Activated CD8-positive, alpha-beta T cell treated with anti-CD3 and anti-CD28 coated beads for 36 hours (primary cell): Measurements from ENCODE around the gene KHDRBS1. TPM values are rescaled to one million over a fixed set of nuclear protein-coding genes. Genes with fewer than 3 reads are reported as not detected.
"Not testable (repeated sequence)": the region's sequence is repeated elsewhere in the genome, so short reads cannot be mapped to it uniquely, and the experiment has no call there.

Experiments used
- ATAC-seq: fragments of 200-7000 bp; cut with Tn5 transposase; one replicate; pipeline ENCODE4 v1.10.0; 2021; ENCODE audit warnings: mild to moderate bottlenecking, moderate library complexity
- CTCF ChIA-PET: fragments of 350-600 bp; sonication (Branson Sonifier 250); formaldehyde crosslinking; loops from one replicate; lab custom pipeline; 2021; ENCODE audit warnings: antibody characterized with exemption; lab: Charles Lee
- POLR2A ChIA-PET: fragments of 350-600 bp; sonication (Branson Sonifier 250); formaldehyde crosslinking; loops from one replicate; lab custom pipeline; 2021; ENCODE audit warnings: antibody characterized with exemption; lab: Charles Lee
- DNase-seq: peaks from one replicate; pipeline ENCODE4 v3.0.0-alpha.2; 2020
- H3K27ac Mint-ChIP-seq: one replicate; pipeline ENCODE4 v1.8.0; 2021; ENCODE audit warnings: mild to moderate bottlenecking, mixed read lengths
- H3K27me3 Mint-ChIP-seq: one replicate; pipeline ENCODE4 v1.8.0; 2021; ENCODE audit warnings: mixed read lengths
- H3K36me3 Mint-ChIP-seq: one replicate; pipeline ENCODE4 v1.8.0; 2021; ENCODE audit warnings: low read depth, mixed read lengths
- H3K4me1 Mint-ChIP-seq: one replicate; pipeline ENCODE4 v1.8.0; 2021; ENCODE audit warnings: low read depth, mixed read lengths
- H3K4me3 Mint-ChIP-seq: one replicate; pipeline ENCODE4 v1.8.0; 2021; ENCODE audit warnings: mild to moderate bottlenecking, moderate library complexity, mixed read lengths
- H3K9me3 Mint-ChIP-seq: one replicate; pipeline ENCODE4 v1.8.0; 2021; ENCODE audit warnings: mixed read lengths
- intact Hi-C: fragments of 100-400 bp; cut with micrococcal nuclease; formaldehyde crosslinking; loops from one replicate; pipeline ENCODE4 v1.10.0; 2022
- total RNA-seq, 2 experiments: library from RNA; stranded (reverse); gene quantifications; one replicate each; pipeline ENCODE4 v1.2.3, GENCODE V29; 2021
- TF ChIP-seq, protein P1 (sequence below): fragments of 200-600 bp; IDR thresholded peaks from one replicate; pipeline ENCODE4 v1.8.0; 2022; ENCODE audit warnings: antibody characterized with exemption, mild to moderate bottlenecking

The KHDRBS1 gene
- total RNA-seq, 2 experiments from 2014 or later: 201 to 203 TPM

DNA sequence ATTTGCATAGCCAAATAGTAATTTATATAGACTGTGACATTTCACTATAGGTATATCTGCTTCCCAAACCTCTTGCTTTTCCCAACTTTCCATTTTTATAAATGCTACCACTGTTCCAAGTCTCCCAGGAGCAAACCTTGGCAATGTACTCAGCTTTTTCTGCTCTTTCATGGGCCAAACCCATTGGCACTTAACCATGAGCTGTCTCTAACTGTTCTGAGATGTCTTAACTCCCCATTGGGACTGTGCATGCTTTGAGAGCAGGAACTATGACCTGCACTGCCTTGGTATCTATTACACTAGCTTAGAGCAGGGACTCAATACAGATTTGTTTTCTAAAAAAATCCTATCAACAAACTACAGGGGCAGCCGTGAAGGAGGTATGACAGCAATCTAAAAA is 22.5 kb upstream of the KHDRBS1 start:
- TF ChIP-seq, protein P1, sequence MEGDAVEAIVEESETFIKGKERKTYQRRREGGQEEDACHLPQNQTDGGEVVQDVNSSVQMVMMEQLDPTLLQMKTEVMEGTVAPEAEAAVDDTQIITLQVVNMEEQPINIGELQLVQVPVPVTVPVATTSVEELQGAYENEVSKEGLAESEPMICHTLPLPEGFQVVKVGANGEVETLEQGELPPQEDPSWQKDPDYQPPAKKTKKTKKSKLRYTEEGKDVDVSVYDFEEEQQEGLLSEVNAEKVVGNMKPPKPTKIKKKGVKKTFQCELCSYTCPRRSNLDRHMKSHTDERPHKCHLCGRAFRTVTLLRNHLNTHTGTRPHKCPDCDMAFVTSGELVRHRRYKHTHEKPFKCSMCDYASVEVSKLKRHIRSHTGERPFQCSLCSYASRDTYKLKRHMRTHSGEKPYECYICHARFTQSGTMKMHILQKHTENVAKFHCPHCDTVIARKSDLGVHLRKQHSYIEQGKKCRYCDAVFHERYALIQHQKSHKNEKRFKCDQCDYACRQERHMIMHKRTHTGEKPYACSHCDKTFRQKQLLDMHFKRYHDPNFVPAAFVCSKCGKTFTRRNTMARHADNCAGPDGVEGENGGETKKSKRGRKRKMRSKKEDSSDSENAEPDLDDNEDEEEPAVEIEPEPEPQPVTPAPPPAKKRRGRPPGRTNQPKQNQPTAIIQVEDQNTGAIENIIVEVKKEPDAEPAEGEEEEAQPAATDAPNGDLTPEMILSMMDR: no peak
- Mint-ChIP-seq H3K36me3 (no peaks in the 10 kb centered on the region), H3K27ac (no peak overlapping the region), H3K9me3 (no peaks in the 10 kb centered on the region), H3K27me3 (no peaks in the 10 kb centered on the region), H3K4me1 (peaks cover 16% of the 10 kb centered on the region), H3K4me3 (no peak overlapping the region)
- no peak for DNase-seq
- intact Hi-C loops: no loop called here
- ATAC-seq: no peak
- ChIA-PET POLR2A (interaction anchor here (1.4 kb wide), 1 partner anchor 23 kb away, joined by 3 read pairs; the partner anchor contains the start of gene KHDRBS1), CTCF (interaction anchor here (1.0 to 3.2 kb wide), 3 partner anchors 12 to 60 kb away, joined by 3 to 9 read pairs (median 8); no protein-coding TSS in a partner anchor)

DNA sequence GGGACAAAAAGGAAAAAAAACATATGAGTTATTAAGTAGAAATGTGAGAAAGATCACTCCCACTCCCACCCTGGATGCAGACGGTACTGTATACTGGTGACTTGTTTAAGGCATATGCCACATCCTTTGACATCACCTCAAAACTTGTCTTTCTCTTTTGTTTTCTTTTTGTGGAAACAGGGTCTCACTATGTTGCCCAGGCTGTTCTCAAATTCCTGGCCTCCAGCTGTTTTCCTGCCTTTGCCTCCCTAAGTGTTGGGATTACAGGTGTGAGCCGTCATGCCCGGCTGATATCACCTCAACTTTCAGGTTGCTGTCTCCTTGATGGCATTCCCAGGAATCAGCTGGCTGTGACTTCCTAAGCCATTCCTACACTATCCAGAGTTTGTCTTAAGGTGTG is 18.4 kb upstream of the KHDRBS1 start:
- intact Hi-C loops: no loop called here
- H3K27ac Mint-ChIP-seq: no peak overlapping the region
- H3K4me1 Mint-ChIP-seq: peaks cover 6% of the 10 kb centered on the region
- ATAC-seq: peak; percentile 55
- H3K27me3 Mint-ChIP-seq: no peaks in the 10 kb centered on the region
- no peak overlapping the region for H3K4me3 Mint-ChIP-seq
- no peaks in the 10 kb centered on the region for H3K9me3 Mint-ChIP-seq
- no peak for DNase-seq
- ChIA-PET CTCF (interaction anchor here (3.0 kb wide), 1 partner anchor 8 kb away, joined by 9 read pairs; no protein-coding TSS in a partner anchor), POLR2A (interaction anchor here (0.6 kb wide), 1 partner anchor 10 kb away, joined by 3 read pairs; no protein-coding TSS in a partner anchor)
- TF ChIP-seq, protein P1: no peak
- no peaks in the 10 kb centered on the region for H3K36me3 Mint-ChIP-seq

DNA sequence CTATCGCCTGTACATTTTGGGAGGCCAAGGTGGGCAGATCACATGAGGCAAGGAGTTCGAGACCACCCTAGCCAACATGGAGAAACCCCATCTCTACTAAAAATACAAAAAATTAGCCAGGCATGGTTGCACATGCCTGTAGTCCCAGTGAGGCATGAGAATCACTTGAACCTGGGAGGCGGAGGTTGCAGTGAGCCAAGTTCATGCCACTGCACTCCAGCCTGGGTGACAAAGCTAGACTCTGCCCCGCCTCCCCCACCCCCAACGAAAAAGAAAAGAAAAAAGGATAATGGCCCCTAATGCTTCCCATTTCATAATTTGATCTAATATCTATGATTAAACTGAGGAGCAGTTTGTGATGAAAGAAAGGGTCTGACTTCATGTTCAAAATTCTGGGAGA is 17.5 kb upstream of the KHDRBS1 start:
- CTCF ChIA-PET: interaction anchor here (1.0 to 1.2 kb wide), 2 partner anchors 11 to 14 kb away, joined by 3 read pairs; no protein-coding TSS in a partner anchor
- H3K27me3 Mint-ChIP-seq, intact Hi-C loops, H3K4me1 Mint-ChIP-seq, DNase-seq, H3K36me3 Mint-ChIP-seq, POLR2A ChIA-PET, H3K27ac Mint-ChIP-seq, H3K4me3 Mint-ChIP-seq, ATAC-seq, H3K9me3 Mint-ChIP-seq: not testable (repeated sequence)

DNA sequence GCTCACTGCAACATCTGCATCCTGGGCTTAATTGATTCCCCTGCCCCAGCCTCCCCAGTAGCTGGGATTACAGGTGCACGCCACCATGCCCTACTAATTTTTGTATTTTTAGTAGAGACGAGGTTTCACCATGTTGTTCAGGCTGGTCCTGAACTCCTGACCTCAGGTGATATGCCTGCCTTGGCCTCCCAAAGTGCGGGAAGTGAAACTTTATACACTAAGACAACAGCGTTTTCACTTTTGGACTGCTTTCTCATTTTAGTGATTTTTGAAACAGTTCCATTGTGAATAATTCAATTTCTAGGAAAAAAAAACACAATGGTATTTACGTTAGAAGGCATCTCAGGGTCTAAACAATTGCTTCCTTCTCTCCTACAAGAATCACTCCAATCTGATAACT is 11.8 kb upstream of the KHDRBS1 start:
- H3K27me3 Mint-ChIP-seq: no peaks in the 10 kb centered on the region
- intact Hi-C loops: no loop called here
- ATAC-seq (no peak), DNase-seq (no peak)
- ChIA-PET CTCF (interaction anchor here (2.2 kb wide), 1 partner anchor 14 kb away, joined by 13 read pairs; no protein-coding TSS in a partner anchor), POLR2A (interaction anchor here (1.0 kb wide), 1 partner anchor 11 kb away, joined by 3 read pairs; no protein-coding TSS in a partner anchor)
- TF ChIP-seq, protein P1: no peak
- no peak overlapping the region for H3K27ac Mint-ChIP-seq
- H3K36me3 Mint-ChIP-seq: no peaks in the 10 kb centered on the region
- H3K4me3 Mint-ChIP-seq: no peak overlapping the region
- peaks cover 3% of the 10 kb centered on the region for H3K4me1 Mint-ChIP-seq
- no peaks in the 10 kb centered on the region for H3K9me3 Mint-ChIP-seq

DNA sequence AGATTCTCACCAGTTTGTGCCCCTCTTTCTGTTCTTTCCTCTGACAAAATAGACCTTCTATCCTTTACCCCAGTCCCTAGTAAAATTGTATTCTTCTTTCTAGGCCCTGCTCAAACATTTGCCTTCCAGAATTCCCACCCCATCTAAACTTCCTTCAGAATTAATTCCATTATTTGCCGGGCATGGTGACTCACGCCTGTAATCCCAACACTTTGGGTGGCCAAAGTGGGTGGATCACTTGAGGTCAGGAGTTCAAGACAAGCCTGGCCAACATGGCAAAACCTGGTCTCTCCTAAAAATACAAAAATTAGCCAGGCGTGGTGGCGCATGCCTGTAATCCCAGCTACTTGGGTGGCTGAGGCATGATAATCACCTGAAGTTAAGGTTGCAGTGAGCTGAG is 11.4 kb upstream of the KHDRBS1 start:
- POLR2A ChIA-PET, H3K4me1 Mint-ChIP-seq, H3K27me3 Mint-ChIP-seq, H3K36me3 Mint-ChIP-seq, intact Hi-C loops, H3K4me3 Mint-ChIP-seq, DNase-seq, ATAC-seq, H3K27ac Mint-ChIP-seq, H3K9me3 Mint-ChIP-seq: not testable (repeated sequence)
- CTCF ChIA-PET: interaction anchor here (0.9 to 3.1 kb wide), 9 partner anchors 11 to 198 kb away, joined by 3 to 16 read pairs (median 6); partner anchors contain the start of gene KHDRBS1

DNA sequence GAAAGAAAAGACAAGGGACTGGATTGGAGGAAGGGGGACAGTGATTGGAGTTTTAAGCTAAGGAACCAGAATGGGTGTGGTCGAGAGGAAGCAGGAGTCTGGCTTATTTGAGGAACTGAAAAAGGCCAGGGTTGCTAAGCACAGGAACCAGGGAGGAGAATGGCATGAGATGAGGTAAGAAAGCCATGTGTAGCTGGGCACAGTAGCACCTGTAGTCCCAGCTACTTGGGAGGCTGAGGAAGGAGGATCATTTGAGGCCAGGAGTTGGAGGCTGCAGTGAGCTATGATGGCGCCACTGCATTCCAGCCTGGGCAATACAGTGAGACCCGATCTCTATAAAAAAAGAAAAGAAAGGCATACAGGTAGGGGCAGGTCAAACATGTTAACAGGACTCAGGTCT is 8.1 kb upstream of the KHDRBS1 start:
- H3K27me3 Mint-ChIP-seq: no peaks in the 10 kb centered on the region
- no peaks in the 10 kb centered on the region for H3K36me3 Mint-ChIP-seq
- ChIA-PET POLR2A (interaction anchor here (0.8 to 1.7 kb wide), 3 partner anchors 19 to 65 kb away, joined by 3 to 4 read pairs (median 4); no protein-coding TSS in a partner anchor), CTCF (interaction anchor here (0.7 to 3.1 kb wide), 6 partner anchors 7 to 216 kb away, joined by 3 to 15 read pairs (median 4); partner anchors contain the start of genes KHDRBS1 and PTP4A2)
- DNase-seq (no peak), ATAC-seq (no peak)
- no peaks in the 10 kb centered on the region for H3K9me3 Mint-ChIP-seq
- intact Hi-C loops: no loop called here
- TF ChIP-seq, protein P1: no peak
- H3K27ac Mint-ChIP-seq: no peak overlapping the region
- H3K4me3 Mint-ChIP-seq: no peak overlapping the region
- peaks cover 3% of the 10 kb centered on the region for H3K4me1 Mint-ChIP-seq
